ENCODE data around the gene CPT1C. TPM values are rescaled to one million over a fixed set of nuclear protein-coding genes. Genes with fewer than 3 reads are reported as not detected.

The CPT1C gene
- total and polyA plus RNA-seq, 2 donors (not counting 1 experiment from before 2014, with no cell fraction given), result 0.30 to 1.7 TPM

DNA sequence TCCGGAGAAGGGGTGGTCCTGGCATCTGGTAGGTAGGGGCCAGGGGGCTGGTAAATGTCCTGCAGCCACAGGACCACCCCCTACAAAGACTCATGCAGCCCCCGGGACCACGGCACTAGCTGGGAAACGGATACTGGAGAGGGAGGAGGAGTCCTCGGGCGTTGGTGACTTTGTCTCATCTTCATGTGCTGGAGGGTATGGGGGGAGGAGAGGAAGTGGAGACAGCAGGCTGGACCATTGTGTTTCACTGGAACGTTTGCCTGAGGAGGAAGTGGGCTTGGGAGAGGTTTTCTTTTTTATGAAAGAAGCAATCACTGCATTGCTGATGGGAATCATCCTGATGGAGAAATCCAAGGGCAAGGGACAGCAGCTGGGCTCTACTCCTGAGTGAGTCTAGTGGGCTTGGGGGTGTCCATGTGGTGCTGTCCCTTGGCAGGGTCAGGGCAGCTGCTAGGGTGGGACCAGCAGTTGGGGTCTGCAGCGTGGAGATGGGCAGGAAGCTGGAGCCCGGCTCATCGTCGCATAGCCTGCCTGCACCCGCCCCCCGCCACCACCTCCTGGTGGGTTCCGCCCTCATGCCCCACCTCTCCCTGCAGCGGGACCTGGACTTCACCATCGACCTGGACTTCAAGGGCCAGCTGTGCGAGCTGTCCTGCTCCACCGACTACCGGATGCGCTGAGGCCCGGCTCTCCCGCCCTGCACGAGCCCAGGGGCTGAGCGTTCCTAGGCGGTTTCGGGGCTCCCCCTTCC is 3.2 kb upstream of the CPT1C start:
- ATAC-seq (ENCODE audit: low read depth) (no peak), DNase-seq (no peak)
- peaks cover 22% of the 10 kb centered on the region for H3K4me1 Mint-ChIP-seq
- Histone ChIP-seq H2AFZ (ENCODE audit: insufficient read depth, low read depth, low read length, poor library complexity, severe bottlenecking) (no peak overlapping the region), H3K9me3 (ENCODE audit: control extremely low read depth in 1 of 3, control insufficient read depth in 2 of 3, insufficient read depth in 1 of 3, low read length in 2 of 3) (peaks cover 0 to 8% (median 0%) of the 10 kb centered on the region in 3 donors), H3K4me1 (ENCODE audit: control insufficient read depth in 2 of 2, insufficient read depth in 2 of 2, low read length in 2 of 2) (peaks cover 25% of the 10 kb centered on the region in 2 donors), H3K27ac (ENCODE audit: low read length in 2 of 2) (no peak overlapping the region), H3K9ac (ENCODE audit: low read length) (no peak overlapping the region), H3K36me3 (replicated peaks in 1 of 2; ENCODE audit: control extremely low read depth in 1 of 2, control insufficient read depth in 1 of 2, extremely low read depth in 1 of 2, insufficient read depth in 2 of 2, low read length in 1 of 2) (peaks cover 0 to 44% of the 10 kb centered on the region in 2 experiments), H4K20me1 (ENCODE audit: control insufficient read depth, insufficient read depth, low read length, poor library complexity, severe bottlenecking) (peaks cover 54% of the 10 kb centered on the region), H3K27me3 (replicated peaks in 1 of 4; ENCODE audit: control extremely low read depth in 1 of 4, control insufficient read depth in 3 of 4, insufficient read depth in 4 of 4, low read length in 3 of 4) (peaks cover 0 to 33% (median 13%) of the 10 kb centered on the region in 4 experiments), H3K4me2 (replicated peaks; ENCODE audit: low read depth, low read length, poor library complexity, severe bottlenecking) (no peak overlapping the region), H3K79me2 (ENCODE audit: control insufficient read depth, insufficient read depth, low read length) (peaks cover 9% of the 10 kb centered on the region), H3K4me3 (ENCODE audit: control extremely low read depth in 1 of 5, extremely low read depth in 1 of 5, insufficient read depth in 1 of 5, low read depth in 2 of 5, low read length in 4 of 5) (no peak overlapping the region)
- TF ChIP-seq, protein P1, sequence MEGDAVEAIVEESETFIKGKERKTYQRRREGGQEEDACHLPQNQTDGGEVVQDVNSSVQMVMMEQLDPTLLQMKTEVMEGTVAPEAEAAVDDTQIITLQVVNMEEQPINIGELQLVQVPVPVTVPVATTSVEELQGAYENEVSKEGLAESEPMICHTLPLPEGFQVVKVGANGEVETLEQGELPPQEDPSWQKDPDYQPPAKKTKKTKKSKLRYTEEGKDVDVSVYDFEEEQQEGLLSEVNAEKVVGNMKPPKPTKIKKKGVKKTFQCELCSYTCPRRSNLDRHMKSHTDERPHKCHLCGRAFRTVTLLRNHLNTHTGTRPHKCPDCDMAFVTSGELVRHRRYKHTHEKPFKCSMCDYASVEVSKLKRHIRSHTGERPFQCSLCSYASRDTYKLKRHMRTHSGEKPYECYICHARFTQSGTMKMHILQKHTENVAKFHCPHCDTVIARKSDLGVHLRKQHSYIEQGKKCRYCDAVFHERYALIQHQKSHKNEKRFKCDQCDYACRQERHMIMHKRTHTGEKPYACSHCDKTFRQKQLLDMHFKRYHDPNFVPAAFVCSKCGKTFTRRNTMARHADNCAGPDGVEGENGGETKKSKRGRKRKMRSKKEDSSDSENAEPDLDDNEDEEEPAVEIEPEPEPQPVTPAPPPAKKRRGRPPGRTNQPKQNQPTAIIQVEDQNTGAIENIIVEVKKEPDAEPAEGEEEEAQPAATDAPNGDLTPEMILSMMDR (IDR thresholded peaks at IDR 0.05), result no peak
- no peak for TF ChIP-seq EZH2 (IDR thresholded peaks at IDR 0.05; ENCODE audit: borderline replicate concordance, insufficient read depth, low read depth, low read length, poor library complexity, severe bottlenecking)
- 75% methylated on average over 20 of the region's 26 CpGs for WGBS (ENCODE audit: insufficient coverage)
- CTCF ChIA-PET, result interaction anchor here (0.6 to 1.4 kb wide), 4 partner anchors 12 to 141 kb away, joined by 3 to 6 read pairs (median 3); no protein-coding TSS in a partner anchor
- no peak overlapping the region for H3K27ac Mint-ChIP-seq
- H3K4me3 Mint-ChIP-seq, result no peak overlapping the region
- POLR2A ChIA-PET, result interaction anchor here (0.7 kb wide), 1 partner anchor 548 kb away, joined by 3 read pairs; no protein-coding TSS in a partner anchor
- intact Hi-C loops (cut with micrococcal nuclease), result no loop called here
- no peaks in the 10 kb centered on the region for H3K9me3 Mint-ChIP-seq (ENCODE audit: insufficient read depth)
- H3K27me3 Mint-ChIP-seq, result peaks cover 23% of the 10 kb centered on the region

DNA sequence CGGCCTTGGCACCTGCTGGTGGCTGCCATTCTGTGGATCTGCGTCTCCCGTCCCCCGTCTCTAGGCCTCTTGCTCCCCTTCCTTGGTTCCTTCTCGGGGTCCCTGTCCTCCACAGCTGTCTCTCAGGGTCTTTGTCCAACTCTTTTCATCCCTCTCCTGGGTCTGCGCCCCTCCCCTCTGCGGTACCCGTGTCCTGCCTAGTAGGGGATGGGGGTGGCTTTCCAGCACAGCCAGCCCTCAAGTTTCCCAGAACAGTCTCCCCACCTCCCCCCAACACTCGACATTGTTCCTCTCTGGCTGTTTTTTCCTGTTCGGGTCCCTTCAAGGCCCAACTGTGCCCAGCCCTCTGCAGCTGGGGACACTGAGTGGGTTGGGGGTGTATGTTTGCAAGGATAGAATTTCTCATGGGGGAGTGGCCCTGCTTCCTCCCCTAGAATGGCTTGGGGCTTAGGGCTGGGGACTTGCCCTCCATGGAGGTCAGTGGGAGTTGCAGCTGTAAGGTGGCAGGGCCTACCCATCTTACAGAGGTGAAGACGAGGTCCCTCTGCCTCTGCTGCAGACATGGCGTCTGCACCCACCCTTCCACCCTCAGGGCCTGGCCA is 2.3 kb upstream of the CPT1C start:
- peaks cover 22% of the 10 kb centered on the region for H3K4me1 Mint-ChIP-seq
- intact Hi-C loops (cut with micrococcal nuclease), result no loop called here
- H3K4me3 Mint-ChIP-seq, result no peak overlapping the region
- peaks cover 7% of the 10 kb centered on the region for H3K79me2 ChIP-seq (ENCODE audit: control insufficient read depth, insufficient read depth, low read length)
- no peak overlapping the region for H3K4me2 ChIP-seq (replicated peaks; ENCODE audit: low read depth, low read length, poor library complexity, severe bottlenecking)
- peaks cover 49% of the 10 kb centered on the region for H4K20me1 ChIP-seq (ENCODE audit: control insufficient read depth, insufficient read depth, low read length, poor library complexity, severe bottlenecking)
- TF ChIP-seq, protein P1 (IDR thresholded peaks at IDR 0.05), result no peak
- no peak for TF ChIP-seq EZH2 (IDR thresholded peaks at IDR 0.05; ENCODE audit: borderline replicate concordance, insufficient read depth, low read depth, low read length, poor library complexity, severe bottlenecking)
- ChIA-PET CTCF (interaction anchor here (0.6 kb wide), 2 partner anchors 13 to 38 kb away, joined by 3 to 6 read pairs; no protein-coding TSS in a partner anchor), POLR2A (no interaction called here)
- H3K27ac ChIP-seq (ENCODE audit: low read length in 2 of 2), result no peak overlapping the region
- H3K4me1 ChIP-seq (ENCODE audit: control insufficient read depth in 2 of 2, insufficient read depth in 2 of 2, low read length in 2 of 2), result peaks cover 25% of the 10 kb centered on the region in 2 donors
- no peak overlapping the region for H2AFZ ChIP-seq (ENCODE audit: insufficient read depth, low read depth, low read length, poor library complexity, severe bottlenecking)
- H3K27me3 ChIP-seq (replicated peaks in 1 of 4; ENCODE audit: control extremely low read depth in 1 of 4, control insufficient read depth in 3 of 4, insufficient read depth in 4 of 4, low read length in 3 of 4), result peaks cover 0 to 33% (median 14%) of the 10 kb centered on the region in 4 experiments
- no peaks in the 10 kb centered on the region for H3K9me3 Mint-ChIP-seq (ENCODE audit: insufficient read depth)
- no peak for ATAC-seq (ENCODE audit: low read depth)
- H3K4me3 ChIP-seq (ENCODE audit: control extremely low read depth in 1 of 5, extremely low read depth in 1 of 5, insufficient read depth in 1 of 5, low read depth in 2 of 5, low read length in 4 of 5), result no peak overlapping the region
- no peak for DNase-seq
- peaks cover 28% of the 10 kb centered on the region for H3K27me3 Mint-ChIP-seq
- 92% methylated on average over 5 of the region's 12 CpGs for WGBS (ENCODE audit: insufficient coverage)
- H3K9ac ChIP-seq (ENCODE audit: low read length), result no peak overlapping the region
- H3K9me3 ChIP-seq (ENCODE audit: control extremely low read depth in 1 of 3, control insufficient read depth in 2 of 3, insufficient read depth in 1 of 3, low read length in 2 of 3), result peaks cover 0 to 8% (median 0%) of the 10 kb centered on the region in 3 donors
- peaks cover 0 to 40% of the 10 kb centered on the region in 2 experiments for H3K36me3 ChIP-seq (replicated peaks in 1 of 2; ENCODE audit: control extremely low read depth in 1 of 2, control insufficient read depth in 1 of 2, extremely low read depth in 1 of 2, insufficient read depth in 2 of 2, low read length in 1 of 2)
- no peak overlapping the region for H3K27ac Mint-ChIP-seq
